ENCODE results near the gene SVIL.

DNA sequence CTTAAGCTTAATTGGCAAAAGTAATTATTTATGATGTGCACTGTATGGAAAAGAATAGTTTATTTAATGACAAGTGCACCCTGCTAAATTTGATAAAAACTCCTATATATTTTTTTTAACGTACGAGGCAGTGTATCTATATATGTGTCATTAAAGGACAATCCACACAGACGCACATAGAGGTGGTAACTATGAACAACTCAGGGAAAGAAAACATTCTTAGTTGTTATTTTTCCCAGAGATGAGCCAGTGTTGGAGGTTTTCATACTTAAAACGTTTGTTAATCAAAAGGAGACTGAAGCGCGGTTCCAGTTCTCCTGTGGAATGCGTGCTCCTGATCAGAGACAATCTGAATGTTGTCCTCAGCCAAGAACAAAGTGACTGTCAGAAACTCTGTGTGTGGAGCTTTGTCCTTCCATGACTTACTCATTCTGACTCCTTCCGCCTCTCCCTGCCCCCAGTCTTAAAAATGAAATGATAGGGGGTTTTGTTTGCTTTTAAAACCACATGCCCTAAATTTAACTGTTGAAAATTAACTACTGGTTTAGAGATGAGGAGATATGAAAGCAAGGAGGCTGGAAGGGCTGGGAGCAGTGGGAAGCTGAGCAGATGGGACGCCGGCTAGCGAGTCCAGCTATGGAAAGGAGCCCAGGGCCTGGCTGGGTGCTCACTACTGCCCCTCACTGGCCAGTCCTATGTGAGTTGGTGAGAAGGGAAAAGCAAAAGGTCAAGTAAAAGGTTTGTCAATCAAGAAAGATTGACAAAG, 99.6 kb downstream of the SVIL start:
- TF ChIP-seq, protein P1, sequence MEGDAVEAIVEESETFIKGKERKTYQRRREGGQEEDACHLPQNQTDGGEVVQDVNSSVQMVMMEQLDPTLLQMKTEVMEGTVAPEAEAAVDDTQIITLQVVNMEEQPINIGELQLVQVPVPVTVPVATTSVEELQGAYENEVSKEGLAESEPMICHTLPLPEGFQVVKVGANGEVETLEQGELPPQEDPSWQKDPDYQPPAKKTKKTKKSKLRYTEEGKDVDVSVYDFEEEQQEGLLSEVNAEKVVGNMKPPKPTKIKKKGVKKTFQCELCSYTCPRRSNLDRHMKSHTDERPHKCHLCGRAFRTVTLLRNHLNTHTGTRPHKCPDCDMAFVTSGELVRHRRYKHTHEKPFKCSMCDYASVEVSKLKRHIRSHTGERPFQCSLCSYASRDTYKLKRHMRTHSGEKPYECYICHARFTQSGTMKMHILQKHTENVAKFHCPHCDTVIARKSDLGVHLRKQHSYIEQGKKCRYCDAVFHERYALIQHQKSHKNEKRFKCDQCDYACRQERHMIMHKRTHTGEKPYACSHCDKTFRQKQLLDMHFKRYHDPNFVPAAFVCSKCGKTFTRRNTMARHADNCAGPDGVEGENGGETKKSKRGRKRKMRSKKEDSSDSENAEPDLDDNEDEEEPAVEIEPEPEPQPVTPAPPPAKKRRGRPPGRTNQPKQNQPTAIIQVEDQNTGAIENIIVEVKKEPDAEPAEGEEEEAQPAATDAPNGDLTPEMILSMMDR (IDR thresholded peaks at IDR 0.05) = no peak
- TF ChIP-seq EZH2 (IDR thresholded peaks at IDR 0.05; ENCODE audit: borderline replicate concordance, insufficient read depth, low read depth, low read length, poor library complexity, severe bottlenecking) = no peak
